K562 (cell line): ENCODE measurements around the gene ERO1B. TPM values are rescaled to one million over a fixed set of nuclear protein-coding genes. Genes with fewer than 3 reads are reported as not detected.

Experiments
- ARID1B ChIP-seq: fragments of 450-650 bp; IDR thresholded peaks from 2 replicates; pipeline ENCODE4 v1.6.1; 2016; ENCODE audit warnings: antibody characterized with exemption, mild to moderate bottlenecking, inconsistent platforms
- BCL6 ChIP-seq: fragments of 250-450 bp; sonication (Bioruptor Pico); IDR thresholded peaks from 2 replicates; pipeline ENCODE4 v1.4.0; 2020
- CHD1 ChIP-seq: fragments of 200-600 bp; sonication (generic); IDR thresholded peaks from one replicate; pipeline ENCODE4 v1.6.1; 2012; ENCODE audit warnings: mild to moderate bottlenecking, moderate library complexity, low read length, inconsistent platforms
- E4F1 ChIP-seq: fragments of 250-450 bp; sonication (Bioruptor Pico); IDR thresholded peaks from 2 replicates; pipeline ENCODE4 v1.5.0; 2021; ENCODE audit warnings: mild to moderate bottlenecking, borderline replicate concordance
- MAZ ChIP-seq, 2 experiments: fragments of 450-650 bp in 1 of 2; sonication (generic) in 1 of 2; formaldehyde crosslinking; IDR thresholded peaks in 1 of 2; conservative IDR thresholded peaks in 1 of 2; 2 replicates each; pipeline versions ENCODE4 v1.4.0 to v1.5.0; 2020; ENCODE audit warnings: mild to moderate bottlenecking in 1 of 2, missing genetic modification reagents in 1 of 2
- MECOM ChIP-seq: fragments of 250-450 bp; sonication (Bioruptor Pico); IDR thresholded peaks from 2 replicates; pipeline ENCODE4 v1.8.0; 2022; ENCODE audit warnings: inconsistent platforms
- MEF2A ChIP-seq: IDR thresholded peaks from 2 replicates; pipeline ENCODE4 v1.6.1; 2011; ENCODE audit warnings: low read depth, mild to moderate bottlenecking, low read length, moderate library complexity; ENCODE audit not compliant: control insufficient read depth
- MNT ChIP-seq, 2 experiments: fragments of 450-650 bp; conservative IDR thresholded peaks; 2 replicates each; pipeline ENCODE4 v1.6.1; 2017; ENCODE audit warnings: mild to moderate bottlenecking in 2 of 2, moderate library complexity in 2 of 2
- NELFE ChIP-seq: IDR thresholded peaks from 2 replicates; pipeline ENCODE4 v1.6.1; 2011; ENCODE audit warnings: mild to moderate bottlenecking; ENCODE audit not compliant: insufficient read depth, insufficient read length
- NR3C1 ChIP-seq: sonication (generic); formaldehyde crosslinking; IDR thresholded peaks from 2 replicates; pipeline ENCODE4 v1.8.1; 2022; ENCODE audit warnings: missing genetic modification reagents
- POLR2B ChIP-seq: fragments of 450-650 bp; IDR thresholded peaks from 2 replicates; pipeline ENCODE4 v1.6.1; 2018; ENCODE audit warnings: low read depth; ENCODE audit not compliant: partially characterized antibody
- SIN3A ChIP-seq, 2 experiments: fragments of 150-350 bp in 1 of 2; IDR thresholded peaks; 2 replicates each; pipeline ENCODE4 v1.6.1; 2011 to 2016; ENCODE audit warnings: borderline replicate concordance in 2 of 2, low read depth in 2 of 2, low read length in 2 of 2, mild to moderate bottlenecking in 2 of 2, moderate library complexity in 2 of 2; ENCODE audit not compliant: control insufficient read depth in 1 of 2
- SMAD1 ChIP-seq: fragments of 150-350 bp; IDR thresholded peaks from 2 replicates; pipeline ENCODE4 v1.6.1; 2014; ENCODE audit warnings: low read length, low read depth; ENCODE audit not compliant: partially characterized antibody
- SOX6 ChIP-seq: fragments of 450-650 bp; IDR thresholded peaks from 2 replicates; pipeline ENCODE4 v1.6.1; 2014; ENCODE audit warnings: mild to moderate bottlenecking
- ZBTB1 ChIP-seq: sonication (generic); formaldehyde crosslinking; IDR thresholded peaks from 2 replicates; pipeline ENCODE4 v1.8.1; 2023; ENCODE audit warnings: missing genetic modification reagents, low read depth, mild to moderate bottlenecking, borderline replicate concordance
- ZFP1 ChIP-seq: fragments of 450-650 bp; formaldehyde crosslinking; IDR thresholded peaks from 2 replicates; pipeline ENCODE4 v1.4.0; 2020; ENCODE audit warnings: mild to moderate bottlenecking, mixed read lengths
- ZNF143 ChIP-seq: sonication (generic); formaldehyde crosslinking; IDR thresholded peaks from 2 replicates; pipeline ENCODE4 v1.9.0; 2022; ENCODE audit warnings: mild to moderate bottlenecking, missing genetic modification reagents
- ZNF239 ChIP-seq: fragments of 250-450 bp; sonication (Bioruptor Pico); IDR thresholded peaks from 2 replicates; pipeline ENCODE4 v1.4.0; 2020; ENCODE audit warnings: mild to moderate bottlenecking
- ZNF561 ChIP-seq: fragments of 450-650 bp; formaldehyde crosslinking; conservative IDR thresholded peaks from 2 replicates; pipeline ENCODE4 v1.4.0; 2020; ENCODE audit warnings: mild to moderate bottlenecking, moderate library complexity
- polyA plus RNA-seq, 8 experiments: library from polyadenylated mRNA; depleted of rRNA in 4 of 8; stranded (reverse) in 5 of 8; unstranded in 3 of 8; fragments of >200 nt; fragmentation: Nextera tagmentation in 2 of 8; fragmentation: Illumina TruSeq in 1 of 8; extraction: Ambion mirVana in 2 of 8; extraction: Trizol in 1 of 8; gene quantifications; 2 replicates each; pipeline versions ENCODE4 v1.2.1 to v1.2.3, GENCODE V29; 2011 to 2014; ENCODE audit warnings: inconsistent platforms in 1 of 8, missing spikeins in 1 of 8
- total RNA-seq, 7 experiments: library from RNA; depleted of rRNA in 6 of 7; stranded (reverse); fragments of >200 nt in 6 of 7; fragmentation: Illumina TruSeq in 2 of 7; extraction: Trizol in 2 of 7; gene quantifications; 2 replicates each; pipeline versions ENCODE4 v1.2.1 to v1.2.3, GENCODE V29; 2011 to 2021; ENCODE audit warnings: low replicate concordance in 1 of 7
- TF ChIP-seq, protein P1 (sequence below): fragments of 450-650 bp; IDR thresholded peaks from 2 replicates; pipeline ENCODE4 v1.6.1; 2016; ENCODE audit warnings: mild to moderate bottlenecking

ERO1B gene
- total and polyA plus RNA-seq, 9 of the 15 experiments (the other 6 are each of a cell fraction or from before 2014, with no cell fraction given), result 0.59 to 6.4 (median 4.2) TPM

DNA sequence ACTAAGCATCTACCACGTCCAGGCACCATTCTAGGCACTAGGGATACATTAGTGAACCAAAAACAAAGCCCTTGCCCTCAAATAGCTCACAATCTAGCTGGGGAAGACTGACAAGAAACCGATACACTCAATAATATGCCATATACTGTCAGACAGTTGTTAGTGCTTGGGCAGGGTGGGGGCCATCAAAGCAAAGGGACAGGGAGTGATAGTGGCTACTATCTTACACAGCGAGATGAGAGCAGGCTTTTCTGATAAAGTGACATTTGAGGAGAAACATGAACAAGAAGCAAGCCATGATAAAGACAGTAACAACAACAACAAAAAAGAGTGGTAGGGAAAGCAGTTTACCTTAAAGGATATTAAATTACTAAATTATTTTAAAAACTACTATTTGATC is 41.1 kb downstream of the ERO1B start (continued):
- TF ChIP-seq SOX6 (0 out of 2 replicates have a peak, but pooled peaks have one; percentile 10), ZFP1 (CRISPR knock-in tag) (no peak), ARID1B (peak; percentile 66; the same call in 1 of the 2 replicates), SIN3A (IDR thresholded peaks at IDR 0.05; ENCODE audit: borderline replicate concordance in 2 of 2, control insufficient read depth in 1 of 2, low read depth in 2 of 2, low read length in 2 of 2) (no peak), MEF2A (no peak), ZNF561 (CRISPR knock-in tag) (no peak), ZNF143 (CRISPR knock-in tag) (no peak), CHD1 (no peak), MAZ (CRISPR knock-in tag; conservative IDR thresholded peaks at IDR 0.05 in 1 of 2, IDR thresholded peaks at IDR 0.05 in 1 of 2) (0 out of 4 replicates have a peak, but pooled peaks of 1 of the 2 experiments have one; percentile 20), NR3C1 (CRISPR knock-in tag) (no peak), MECOM (CRISPR knock-in tag) (no peak), MNT (conservative IDR thresholded peaks at IDR 0.05) (no peak), SMAD1 (no peak), BCL6 (CRISPR knock-in tag) (no peak), NELFE (no peak), ZBTB1 (CRISPR knock-in tag) (no peak), ZNF239 (CRISPR knock-in tag) (no peak), POLR2B (no peak), E4F1 (CRISPR knock-in tag) (no peak)
- TF ChIP-seq, protein P1, sequence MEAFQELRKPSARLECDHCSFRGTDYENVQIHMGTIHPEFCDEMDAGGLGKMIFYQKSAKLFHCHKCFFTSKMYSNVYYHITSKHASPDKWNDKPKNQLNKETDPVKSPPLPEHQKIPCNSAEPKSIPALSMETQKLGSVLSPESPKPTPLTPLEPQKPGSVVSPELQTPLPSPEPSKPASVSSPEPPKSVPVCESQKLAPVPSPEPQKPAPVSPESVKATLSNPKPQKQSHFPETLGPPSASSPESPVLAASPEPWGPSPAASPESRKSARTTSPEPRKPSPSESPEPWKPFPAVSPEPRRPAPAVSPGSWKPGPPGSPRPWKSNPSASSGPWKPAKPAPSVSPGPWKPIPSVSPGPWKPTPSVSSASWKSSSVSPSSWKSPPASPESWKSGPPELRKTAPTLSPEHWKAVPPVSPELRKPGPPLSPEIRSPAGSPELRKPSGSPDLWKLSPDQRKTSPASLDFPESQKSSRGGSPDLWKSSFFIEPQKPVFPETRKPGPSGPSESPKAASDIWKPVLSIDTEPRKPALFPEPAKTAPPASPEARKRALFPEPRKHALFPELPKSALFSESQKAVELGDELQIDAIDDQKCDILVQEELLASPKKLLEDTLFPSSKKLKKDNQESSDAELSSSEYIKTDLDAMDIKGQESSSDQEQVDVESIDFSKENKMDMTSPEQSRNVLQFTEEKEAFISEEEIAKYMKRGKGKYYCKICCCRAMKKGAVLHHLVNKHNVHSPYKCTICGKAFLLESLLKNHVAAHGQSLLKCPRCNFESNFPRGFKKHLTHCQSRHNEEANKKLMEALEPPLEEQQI, result 0 out of 2 replicates have a peak, but pooled peaks have one; percentile 22
